ENCODE results near the gene SYNJ2BP.

Gene SYNJ2BP

GRCh38 chr14:70416725-70417349 is at the start of gene SYNJ2BP:
Gene SYNJ2BP (minus strand): TSS chr14:70417090. CDS start chr14:70416963, 127 bp downstream.
- no peak for TF ChIP-seq CTCF (IDR thresholded peaks at IDR 0.05; ENCODE audit: extremely low read depth, insufficient read depth, missing control alignments)
- in situ Hi-C loops (cut with MboI; ENCODE audit: low pct_unique_long_range_greater_than_20kb, low sequenced_read_pairs, unreplicated experiment) = no loop called here
- peak; percentile 58 for DNase-seq (ENCODE audit: low spot score)

- in situ Hi-C loops (cut with MboI; ENCODE audit: low pct_unique_long_range_greater_than_20kb, low sequenced_read_pairs, unreplicated experiment) = no loop called here
- TF ChIP-seq CTCF (IDR thresholded peaks at IDR 0.05; ENCODE audit: extremely low read depth, insufficient read depth, missing control alignments) = no peak
- DNase-seq (ENCODE audit: low spot score) = no peak
Observed at GRCh38 chr14:70454731-70455130, 37.8 kb upstream of the SYNJ2BP start.

GRCh38 chr14:70451874-70452273 is 35.0 kb upstream of the SYNJ2BP start, which contains the start of gene ADAM21:
Gene ADAM21 (plus strand): TSS chr14:70452174. CDS start chr14:70457500, 5,326 bp downstream.
- no peak for TF ChIP-seq CTCF (IDR thresholded peaks at IDR 0.05; ENCODE audit: extremely low read depth, insufficient read depth, missing control alignments)
- no peak for DNase-seq (ENCODE audit: low spot score)
- in situ Hi-C loops (cut with MboI; ENCODE audit: low pct_unique_long_range_greater_than_20kb, low sequenced_read_pairs, unreplicated experiment) = no loop called here

GRCh38 chr14:70448633-70449340 is 31.9 kb upstream of the SYNJ2BP start:
- in situ Hi-C loops (cut with MboI; ENCODE audit: low pct_unique_long_range_greater_than_20kb, low sequenced_read_pairs, unreplicated experiment) = no loop called here
- DNase-seq (ENCODE audit: low spot score) = no peak
- TF ChIP-seq CTCF (IDR thresholded peaks at IDR 0.05; ENCODE audit: extremely low read depth, insufficient read depth, missing control alignments) = no peak

- in situ Hi-C loops (cut with MboI; ENCODE audit: low pct_unique_long_range_greater_than_20kb, low sequenced_read_pairs, unreplicated experiment) = no loop called here
- no peak for DNase-seq (ENCODE audit: low spot score)
- no peak for TF ChIP-seq CTCF (IDR thresholded peaks at IDR 0.05; ENCODE audit: extremely low read depth, insufficient read depth, missing control alignments)
Observed at GRCh38 chr14:70442750-70443149, 25.9 kb upstream of the SYNJ2BP start.

GRCh38 chr14:70441641-70442040 is 24.8 kb upstream of the SYNJ2BP start:
- no peak for TF ChIP-seq CTCF (IDR thresholded peaks at IDR 0.05; ENCODE audit: extremely low read depth, insufficient read depth, missing control alignments)
- DNase-seq (ENCODE audit: low spot score) = no peak
- in situ Hi-C loops (cut with MboI; ENCODE audit: low pct_unique_long_range_greater_than_20kb, low sequenced_read_pairs, unreplicated experiment) = no loop called here

Measured in GM13977 (cell line).